ENCODE measurements around the gene OR2C3.

- no peak for TF ChIP-seq TAF1 (IDR thresholded peaks at IDR 0.05; ENCODE audit: low read depth)
- TF ChIP-seq CTCF (IDR thresholded peaks at IDR 0.05; ENCODE audit: poor library complexity, severe bottlenecking): no peak
- no peak for TF ChIP-seq POLR2AphosphoS5 (IDR thresholded peaks at IDR 0.05)
- TF ChIP-seq REST (IDR thresholded peaks at IDR 0.05; ENCODE audit: borderline replicate concordance): no peak
Observed at GRCh38 chr1:247551721-247552120, 15.5 kb upstream of the OR2C3 start.
